Thoracic aorta (tissue), 2 donors: ENCODE measurements around the gene SIPA1L3. TPM values are rescaled to one million over a fixed set of nuclear protein-coding genes. Genes with fewer than 3 reads are reported as not detected.

Source experiments
- ATAC-seq: fragments of 150-250 bp; one replicate; pipeline ENCODE4 v1.8.0; 2017; ENCODE audit warnings: low read depth; ENCODE audit not compliant: insufficient number of reproducible peaks, low FRiP score
- DNase-seq: peaks from one replicate; pipeline ENCODE4 v3.0.0-alpha.2; 2020; ENCODE audit warnings: low spot score
- H3K27ac ChIP-seq, 2 donors: fragments of 200-600 bp; sonication (generic); 1 replicate in 1 of 2; 2 replicates in 1 of 2; pipeline ENCODE4 v1.5.1; 2016; ENCODE audit warnings: mild to moderate bottlenecking in 2 of 2, moderate library complexity in 2 of 2
- H3K27me3 ChIP-seq: fragments of 200-600 bp; sonication (generic); replicated peaks from 2 replicates; pipeline ENCODE4 v1.6.0; 2016; ENCODE audit warnings: mild to moderate bottlenecking; ENCODE audit not compliant: insufficient read depth
- H3K36me3 ChIP-seq: fragments of 200-600 bp; sonication (generic); one replicate; pipeline ENCODE4 v1.5.1; 2016
- H3K4me1 ChIP-seq, 2 donors: fragments of 200-600 bp; sonication (generic); 1 replicate in 1 of 2; 2 replicates in 1 of 2; pipeline versions ENCODE4 v1.5.1 to v1.6.0; 2016; ENCODE audit warnings: low read depth in 2 of 2, mild to moderate bottlenecking in 1 of 2; ENCODE audit not compliant: control insufficient read depth in 1 of 2
- H3K4me3 ChIP-seq: fragments of 200-600 bp; sonication (generic); 2 replicates; pipeline ENCODE4 v1.5.1; 2016; ENCODE audit warnings: mild to moderate bottlenecking
- H3K9me3 ChIP-seq: fragments of 200-600 bp; sonication (generic); 2 replicates; pipeline ENCODE4 v1.5.1; 2016
- total RNA-seq, 2 donors: library from RNA; depleted of rRNA; stranded (reverse); fragments of >200 nt; gene quantifications; one replicate each; pipeline versions ENCODE4 v1.1.0 to v1.2.3, GENCODE V29; 2016
- TF ChIP-seq, protein P1 (sequence below): fragments of 200-600 bp; sonication (generic); IDR thresholded peaks from one replicate; pipeline ENCODE4 v1.5.1; 2019; ENCODE audit warnings: antibody characterized with exemption

SIPA1L3 gene
- total RNA-seq, 2 donors from 2014 or later = 14.5 to 39.4 TPM

GRCh38 chr19:37886571-37886970, 20.4 kb upstream of the SIPA1L3 start:
- Histone ChIP-seq H3K27ac (no peak overlapping the region), H3K9me3 (peaks cover 12% of the 10 kb centered on the region), H3K4me1 (no peaks in the 10 kb centered on the region), H3K36me3 (no peaks in the 10 kb centered on the region), H3K4me3 (no peak overlapping the region), H3K27me3 (no peaks in the 10 kb centered on the region)
- ATAC-seq (no peak), DNase-seq (no peak)
- TF ChIP-seq, protein P1, sequence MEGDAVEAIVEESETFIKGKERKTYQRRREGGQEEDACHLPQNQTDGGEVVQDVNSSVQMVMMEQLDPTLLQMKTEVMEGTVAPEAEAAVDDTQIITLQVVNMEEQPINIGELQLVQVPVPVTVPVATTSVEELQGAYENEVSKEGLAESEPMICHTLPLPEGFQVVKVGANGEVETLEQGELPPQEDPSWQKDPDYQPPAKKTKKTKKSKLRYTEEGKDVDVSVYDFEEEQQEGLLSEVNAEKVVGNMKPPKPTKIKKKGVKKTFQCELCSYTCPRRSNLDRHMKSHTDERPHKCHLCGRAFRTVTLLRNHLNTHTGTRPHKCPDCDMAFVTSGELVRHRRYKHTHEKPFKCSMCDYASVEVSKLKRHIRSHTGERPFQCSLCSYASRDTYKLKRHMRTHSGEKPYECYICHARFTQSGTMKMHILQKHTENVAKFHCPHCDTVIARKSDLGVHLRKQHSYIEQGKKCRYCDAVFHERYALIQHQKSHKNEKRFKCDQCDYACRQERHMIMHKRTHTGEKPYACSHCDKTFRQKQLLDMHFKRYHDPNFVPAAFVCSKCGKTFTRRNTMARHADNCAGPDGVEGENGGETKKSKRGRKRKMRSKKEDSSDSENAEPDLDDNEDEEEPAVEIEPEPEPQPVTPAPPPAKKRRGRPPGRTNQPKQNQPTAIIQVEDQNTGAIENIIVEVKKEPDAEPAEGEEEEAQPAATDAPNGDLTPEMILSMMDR = no peak

GRCh38 chr19:37893845-37894575, 13.0 kb upstream of the SIPA1L3 start:
- TF ChIP-seq, protein P1 = no peak
- no peaks in the 10 kb centered on the region for H3K4me1 ChIP-seq
- no peak for DNase-seq

GRCh38 chr19:37896180-37896579, 10.8 kb upstream of the SIPA1L3 start:
- ATAC-seq = no peak

More at GRCh38 chr19:37893845-37894575, 13.0 kb upstream of the SIPA1L3 start:
- no peaks in the 10 kb centered on the region for H3K27me3 ChIP-seq
- H3K4me3 ChIP-seq = no peak overlapping the region
- H3K36me3 ChIP-seq = no peaks in the 10 kb centered on the region
- no peak for ATAC-seq
- no peak overlapping the region for H3K27ac ChIP-seq
- no peaks in the 10 kb centered on the region for H3K9me3 ChIP-seq

GRCh38 chr19:37899453-37899852, 7.6 kb upstream of the SIPA1L3 start:
- Histone ChIP-seq H3K4me3 (no peak overlapping the region), H3K27me3 (no peaks in the 10 kb centered on the region), H3K36me3 (no peaks in the 10 kb centered on the region), H3K4me1 (no peaks in the 10 kb centered on the region), H3K27ac (no peak overlapping the region), H3K9me3 (no peaks in the 10 kb centered on the region)
- ATAC-seq = no peak
- no peak for DNase-seq
- TF ChIP-seq, protein P1 = no peak

More at GRCh38 chr19:37896180-37896579, 10.8 kb upstream of the SIPA1L3 start:
- Histone ChIP-seq H3K27me3 (no peaks in the 10 kb centered on the region), H3K27ac (no peak overlapping the region), H3K9me3 (no peaks in the 10 kb centered on the region), H3K4me3 (no peak overlapping the region), H3K4me1 (no peaks in the 10 kb centered on the region), H3K36me3 (no peaks in the 10 kb centered on the region)
- no peak for DNase-seq
- TF ChIP-seq, protein P1 = no peak

DNA sequence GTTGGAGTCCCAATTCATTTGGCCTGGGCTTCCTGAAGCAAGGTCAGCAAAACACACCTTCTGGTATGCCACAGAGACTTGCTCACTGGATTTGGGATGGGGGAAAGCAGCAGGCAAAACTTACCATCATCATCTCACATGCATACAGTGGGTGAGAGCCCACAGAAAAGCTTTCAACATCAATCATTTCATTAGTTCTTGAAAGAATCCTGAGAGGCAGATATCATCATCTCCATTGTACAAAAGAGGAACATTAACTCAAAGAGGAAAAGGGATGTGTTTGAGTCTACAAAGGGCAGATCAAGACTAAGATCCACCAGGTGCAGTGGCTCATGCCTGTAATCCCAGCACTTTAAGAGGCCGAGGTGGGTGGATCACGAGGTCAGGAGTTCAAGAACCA, 7.0 kb upstream of the SIPA1L3 start:
- no peaks in the 10 kb centered on the region for H3K27me3 ChIP-seq
- H3K36me3 ChIP-seq = no peaks in the 10 kb centered on the region
- no peak overlapping the region for H3K27ac ChIP-seq
- no peak for ATAC-seq
- TF ChIP-seq, protein P1 = no peak
- no peak overlapping the region for H3K4me3 ChIP-seq
- no peaks in the 10 kb centered on the region for H3K4me1 ChIP-seq
- H3K9me3 ChIP-seq = no peaks in the 10 kb centered on the region
- DNase-seq = no peak
